22Rv1 (cell line): Measurements from ENCODE around the gene LIN37.

Experiments used
- H3K27ac ChIP-seq: fragments of 450-650 bp; 2 replicates; pipeline ENCODE4 v1.5.1; 2017
- CTCF ChIP-seq: fragments of 450-650 bp; IDR thresholded peaks from 2 replicates; pipeline ENCODE4 v1.5.1; 2017; ENCODE audit warnings: mild to moderate bottlenecking
- ZFX ChIP-seq: fragments of 450-650 bp; IDR thresholded peaks from 2 replicates; pipeline ENCODE4 v1.6.1; 2017; ENCODE audit warnings: antibody characterized with exemption, borderline replicate concordance

The LIN37 gene

GRCh38 chr19:35748106-35749020 lies at the start of gene LIN37:
LIN37 (plus strand) TSS chr19:35748576; CDS start chr19:35748725, 149 bp downstream.
- peak within 1 kb of the TSS; percentile 98 for H3K27ac ChIP-seq
- TF ChIP-seq CTCF (no peak), ZFX (no peak)

- no peak for TF ChIP-seq CTCF
- TF ChIP-seq ZFX = no peak
- peak overlapping the region; percentile 31; the same call in 1 of the 2 replicates for H3K27ac ChIP-seq
Measured at GRCh38 chr19:35702223-35703012, 46.0 kb upstream of the LIN37 start.

GRCh38 chr19:35703343-35703742 lies 45.0 kb upstream of the LIN37 start:
- H3K27ac ChIP-seq = no peak overlapping the region; the same call in 1 of the 2 replicates
- no peak for TF ChIP-seq CTCF
- TF ChIP-seq ZFX = no peak

GRCh38 chr19:35704218-35704617 lies 44.2 kb upstream of the LIN37 start, which contains the start of gene ZBTB32:
ZBTB32 (plus strand) TSS chr19:35704558; CDS start chr19:35714627, 10,069 bp downstream.
- no peak within 1 kb of the TSS for H3K27ac ChIP-seq
- TF ChIP-seq ZFX (no peak), CTCF (no peak)

- no peak for TF ChIP-seq ZFX
- no peak for TF ChIP-seq CTCF
- no peak overlapping the region for H3K27ac ChIP-seq
Measured at GRCh38 chr19:35708391-35708790, 40.0 kb upstream of the LIN37 start.

- TF ChIP-seq CTCF = no peak
- no peak for TF ChIP-seq ZFX
- no peak overlapping the region for H3K27ac ChIP-seq
Measured at GRCh38 chr19:35710784-35711723, 37.3 kb upstream of the LIN37 start.
